Measurements from ENCODE around the gene SCAP.

SCAP gene

DNA sequence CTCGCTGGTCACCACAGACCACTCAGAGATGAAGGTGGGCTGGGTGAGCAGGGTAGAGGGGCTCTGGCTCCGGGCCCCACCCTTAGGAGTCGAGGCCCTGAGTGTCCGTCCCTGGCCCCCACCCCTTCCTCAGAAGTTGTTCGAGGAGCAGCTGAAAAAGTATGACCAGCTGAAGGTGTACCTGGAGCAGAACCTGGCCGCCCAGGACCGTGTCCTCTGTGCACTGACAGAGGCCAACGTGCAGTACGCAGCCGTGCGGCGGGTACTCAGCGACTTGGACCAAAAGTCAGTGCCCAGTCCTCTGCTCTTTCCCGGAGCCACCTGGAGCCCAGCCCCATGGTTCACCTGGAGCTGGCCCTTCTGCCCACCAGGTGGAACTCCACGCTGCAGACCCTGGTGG is 66.5 kb downstream of the SCAP start:
- peaks cover 19% of the 10 kb centered on the region for H3K36me3 ChIP-seq (ENCODE audit: control insufficient read depth, insufficient read depth, low read length)
- no peak overlapping the region for H3K4me3 ChIP-seq (ENCODE audit: insufficient read depth, low read depth, low read length)
- no peaks in the 10 kb centered on the region for H3K27me3 ChIP-seq (ENCODE audit: control insufficient read depth, insufficient read depth, low read length, poor library complexity, severe bottlenecking)
- H3K9me3 ChIP-seq (ENCODE audit: control insufficient read depth, low read length): no peaks in the 10 kb centered on the region
- 95 to 96% methylated on average over 15 of the region's 15 CpGs for WGBS, 2 experiments
- H3K4me1 ChIP-seq (ENCODE audit: control insufficient read depth, insufficient read depth, low read length): peaks cover 11% of the 10 kb centered on the region
- no peak overlapping the region for H3K27ac ChIP-seq (ENCODE audit: insufficient read depth, low read depth, low read length, poor library complexity, severe bottlenecking)

DNA sequence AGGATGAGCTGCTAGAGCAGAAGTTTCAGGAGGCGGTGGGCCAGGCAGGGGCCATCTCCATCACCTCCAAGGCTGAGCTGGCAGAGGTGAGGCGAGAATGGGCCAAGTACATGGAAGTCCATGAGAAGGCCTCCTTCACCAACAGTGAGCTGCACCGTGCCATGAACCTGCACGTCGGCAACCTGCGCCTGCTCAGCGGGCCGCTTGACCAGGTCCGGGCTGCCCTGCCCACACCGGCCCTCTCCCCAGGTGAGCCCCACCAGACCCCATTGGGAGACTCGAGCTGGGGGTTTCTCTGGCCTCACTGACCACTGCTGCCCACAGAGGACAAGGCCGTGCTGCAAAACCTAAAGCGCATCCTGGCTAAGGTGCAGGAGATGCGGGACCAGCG is 66.9 kb downstream of the SCAP start:
- 96% methylated on average over 15 of the region's 15 CpGs for WGBS, 2 experiments
- no peak overlapping the region for H3K4me3 ChIP-seq (ENCODE audit: insufficient read depth, low read depth, low read length)
- peaks cover 11% of the 10 kb centered on the region for H3K4me1 ChIP-seq (ENCODE audit: control insufficient read depth, insufficient read depth, low read length)
- no peaks in the 10 kb centered on the region for H3K9me3 ChIP-seq (ENCODE audit: control insufficient read depth, low read length)
- no peaks in the 10 kb centered on the region for H3K27me3 ChIP-seq (ENCODE audit: control insufficient read depth, insufficient read depth, low read length, poor library complexity, severe bottlenecking)
- no peak overlapping the region for H3K27ac ChIP-seq (ENCODE audit: insufficient read depth, low read depth, low read length, poor library complexity, severe bottlenecking)
- peaks cover 19% of the 10 kb centered on the region for H3K36me3 ChIP-seq (ENCODE audit: control insufficient read depth, insufficient read depth, low read length)

DNA sequence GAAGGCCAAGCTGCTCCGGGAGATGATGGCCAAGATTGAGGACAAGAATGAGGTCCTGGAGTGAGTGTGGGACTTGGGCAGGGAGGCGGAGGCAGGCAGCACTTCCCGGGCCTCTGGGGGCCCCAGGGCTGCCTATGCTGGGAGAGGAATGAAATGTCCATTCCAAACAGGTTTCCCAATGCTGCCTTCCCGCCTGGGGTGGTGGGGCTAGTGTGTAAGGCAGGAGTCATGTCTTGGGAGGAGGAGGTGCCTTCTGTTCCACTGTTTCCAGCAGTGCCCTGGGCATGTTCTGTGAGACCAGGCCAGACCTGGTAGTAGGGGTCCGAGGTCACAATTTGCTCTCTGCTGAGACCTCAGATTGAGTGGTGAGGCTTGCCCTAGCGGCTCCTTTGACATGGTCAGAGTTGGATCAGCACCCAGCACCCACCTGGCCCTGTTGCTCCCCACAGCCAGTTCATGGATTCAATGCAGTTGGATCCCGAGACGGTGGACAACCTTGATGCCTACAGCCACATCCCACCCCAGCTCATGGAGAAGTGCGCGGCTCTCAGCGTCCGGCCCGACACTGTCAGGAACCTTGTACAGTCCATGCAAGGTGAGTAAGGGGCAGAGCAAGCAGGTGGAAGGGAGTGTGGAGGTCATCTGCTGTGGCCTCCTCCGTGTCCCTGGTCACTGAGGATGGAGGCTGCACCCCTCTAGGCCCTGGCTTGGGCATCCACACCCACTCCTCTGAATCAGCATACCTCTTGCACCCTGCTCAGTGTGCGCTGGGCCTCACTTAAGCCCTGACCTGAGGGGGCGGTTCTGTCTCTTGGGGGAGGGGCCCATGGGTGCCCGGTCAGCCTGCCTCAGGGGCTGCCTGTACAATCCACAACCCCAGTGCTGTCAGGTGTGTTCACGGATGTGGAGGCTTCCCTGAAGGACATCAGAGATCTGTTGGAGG is 67.6 kb downstream of the SCAP start:
- no peaks in the 10 kb centered on the region for H3K27me3 ChIP-seq (ENCODE audit: control insufficient read depth, insufficient read depth, low read length, poor library complexity, severe bottlenecking)

GRCh38 chr3:47407237-47407636 is 68.5 kb downstream of the SCAP start:
- Histone ChIP-seq H3K4me3 (ENCODE audit: insufficient read depth, low read depth, low read length) (no peak overlapping the region), H3K27ac (ENCODE audit: insufficient read depth, low read depth, low read length, poor library complexity, severe bottlenecking) (no peak overlapping the region), H3K4me1 (ENCODE audit: control insufficient read depth, insufficient read depth, low read length) (peaks cover 11% of the 10 kb centered on the region), H3K27me3 (ENCODE audit: control insufficient read depth, insufficient read depth, low read length, poor library complexity, severe bottlenecking) (no peaks in the 10 kb centered on the region), H3K36me3 (ENCODE audit: control insufficient read depth, insufficient read depth, low read length) (peaks cover 7% of the 10 kb centered on the region), H3K9me3 (ENCODE audit: control insufficient read depth, low read length) (no peaks in the 10 kb centered on the region)
- 94 to 96% methylated on average over 7 of the region's 7 CpGs for WGBS, 2 experiments

More for the DNA sequence above, 67.6 kb downstream of the SCAP start:
- Histone ChIP-seq H3K36me3 (ENCODE audit: control insufficient read depth, insufficient read depth, low read length) (peaks cover 17% of the 10 kb centered on the region), H3K27ac (ENCODE audit: insufficient read depth, low read depth, low read length, poor library complexity, severe bottlenecking) (no peak overlapping the region), H3K4me3 (ENCODE audit: insufficient read depth, low read depth, low read length) (no peak overlapping the region), H3K4me1 (ENCODE audit: control insufficient read depth, insufficient read depth, low read length) (peaks cover 11% of the 10 kb centered on the region), H3K9me3 (ENCODE audit: control insufficient read depth, low read length) (no peaks in the 10 kb centered on the region)
- WGBS, 2 experiments: 95 to 96% methylated on average over 18 of the region's 18 CpGs

- H3K4me3 ChIP-seq (ENCODE audit: insufficient read depth, low read depth, low read length): no peak overlapping the region
- WGBS, 2 experiments: 84 to 93% methylated on average over 9 of the region's 9 CpGs
- peaks cover 7% of the 10 kb centered on the region for H3K36me3 ChIP-seq (ENCODE audit: control insufficient read depth, insufficient read depth, low read length)
- H3K27me3 ChIP-seq (ENCODE audit: control insufficient read depth, insufficient read depth, low read length, poor library complexity, severe bottlenecking): no peaks in the 10 kb centered on the region
- H3K4me1 ChIP-seq (ENCODE audit: control insufficient read depth, insufficient read depth, low read length): peaks cover 11% of the 10 kb centered on the region
- H3K27ac ChIP-seq (ENCODE audit: insufficient read depth, low read depth, low read length, poor library complexity, severe bottlenecking): no peak overlapping the region
- H3K9me3 ChIP-seq (ENCODE audit: control insufficient read depth, low read length): no peaks in the 10 kb centered on the region
These were observed 69.0 kb downstream of the SCAP start for GRCh38 chr3:47406762-47407149.

DNA sequence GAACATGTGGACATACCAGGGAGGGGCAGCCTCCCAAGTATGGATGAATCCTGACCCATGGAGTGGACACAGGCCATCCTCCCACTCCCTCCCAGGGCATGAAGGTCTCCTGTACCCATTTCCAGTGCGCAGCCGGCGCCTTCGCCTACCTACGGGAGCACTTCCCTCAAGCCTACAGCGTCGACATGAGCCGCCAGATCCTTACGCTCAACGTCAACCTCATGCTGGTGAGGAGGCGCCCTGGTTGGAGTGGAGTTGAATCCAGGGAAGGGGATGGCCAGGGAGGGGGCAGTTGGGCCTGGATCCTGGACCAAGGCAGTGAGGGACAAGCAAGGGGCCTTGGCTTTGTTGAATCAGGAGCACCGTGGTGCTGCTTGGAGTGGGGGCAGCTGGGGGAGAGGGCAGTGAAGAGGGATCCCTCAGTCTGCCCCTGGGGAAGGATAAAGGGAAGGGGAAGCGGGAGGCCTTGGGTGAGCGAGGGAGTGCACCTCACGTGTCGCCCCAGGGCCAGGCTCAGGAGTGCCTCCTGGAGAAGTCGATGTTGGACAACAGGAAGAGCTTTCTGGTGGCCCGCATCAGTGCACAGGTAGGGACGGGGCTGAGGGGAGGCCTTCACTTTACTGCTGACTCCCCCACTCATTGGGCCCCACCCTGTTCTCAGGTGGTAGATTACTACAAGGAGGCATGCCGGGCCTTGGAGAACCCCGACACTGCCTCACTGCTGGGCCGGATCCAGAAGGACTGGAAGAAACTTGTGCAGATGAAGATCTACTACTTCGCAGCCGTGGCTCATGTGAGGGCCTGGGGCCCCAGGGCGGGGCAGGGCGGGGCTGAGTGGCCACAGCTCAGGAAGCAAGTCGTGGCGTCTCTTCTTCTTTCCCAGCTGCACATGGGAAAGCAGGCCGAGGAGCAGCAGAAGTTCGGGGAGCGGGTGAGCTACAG is 69.7 kb downstream of the SCAP start:
- peaks cover 7% of the 10 kb centered on the region for H3K36me3 ChIP-seq (ENCODE audit: control insufficient read depth, insufficient read depth, low read length)

GRCh38 chr3:47404955-47405790 is 70.6 kb downstream of the SCAP start:
- no peak overlapping the region for H3K27ac ChIP-seq (ENCODE audit: insufficient read depth, low read depth, low read length, poor library complexity, severe bottlenecking)
- 72 to 82% methylated on average over 7 to 9 of the region's 9 CpGs for WGBS, 2 experiments
- no peaks in the 10 kb centered on the region for H3K9me3 ChIP-seq (ENCODE audit: control insufficient read depth, low read length)
- no peak overlapping the region for H3K4me3 ChIP-seq (ENCODE audit: insufficient read depth, low read depth, low read length)
- H3K36me3 ChIP-seq (ENCODE audit: control insufficient read depth, insufficient read depth, low read length): peaks cover 7% of the 10 kb centered on the region
- H3K27me3 ChIP-seq (ENCODE audit: control insufficient read depth, insufficient read depth, low read length, poor library complexity, severe bottlenecking): no peaks in the 10 kb centered on the region
- H3K4me1 ChIP-seq (ENCODE audit: control insufficient read depth, insufficient read depth, low read length): peaks cover 11% of the 10 kb centered on the region

More for the DNA sequence above, 69.7 kb downstream of the SCAP start:
- no peak overlapping the region for H3K27ac ChIP-seq (ENCODE audit: insufficient read depth, low read depth, low read length, poor library complexity, severe bottlenecking)
- 94 to 96% methylated on average over 30 of the region's 31 CpGs for WGBS, 2 experiments
- H3K9me3 ChIP-seq (ENCODE audit: control insufficient read depth, low read length): no peaks in the 10 kb centered on the region
- peaks cover 11% of the 10 kb centered on the region for H3K4me1 ChIP-seq (ENCODE audit: control insufficient read depth, insufficient read depth, low read length)
- no peaks in the 10 kb centered on the region for H3K27me3 ChIP-seq (ENCODE audit: control insufficient read depth, insufficient read depth, low read length, poor library complexity, severe bottlenecking)
- no peak overlapping the region for H3K4me3 ChIP-seq (ENCODE audit: insufficient read depth, low read depth, low read length)

DNA sequence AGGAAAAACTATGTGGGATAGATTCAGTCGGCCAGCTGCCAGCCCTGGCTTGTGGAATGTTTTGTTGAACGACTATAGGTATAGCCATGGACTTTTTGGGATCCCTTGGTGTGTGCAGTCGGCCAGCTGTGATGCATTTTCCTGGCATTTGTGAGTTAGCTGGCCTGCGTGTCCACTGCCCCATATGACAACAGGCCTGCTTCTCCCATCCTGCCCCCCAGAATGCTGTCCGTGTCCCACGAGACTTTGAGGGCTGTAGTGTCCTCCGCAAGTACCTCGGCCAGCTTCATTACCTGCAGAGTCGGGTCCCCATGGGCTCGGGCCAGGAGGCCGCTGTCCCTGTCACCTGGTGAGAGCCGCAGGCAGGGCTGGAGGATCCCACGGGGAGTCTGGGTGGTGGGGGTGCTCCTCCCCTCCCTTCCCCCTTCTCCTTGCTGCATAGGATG is 71.3 kb downstream of the SCAP start:
- no peaks in the 10 kb centered on the region for H3K9me3 ChIP-seq (ENCODE audit: control insufficient read depth, low read length)
- peaks cover 11% of the 10 kb centered on the region for H3K4me1 ChIP-seq (ENCODE audit: control insufficient read depth, insufficient read depth, low read length)
- no peak overlapping the region for H3K4me3 ChIP-seq (ENCODE audit: insufficient read depth, low read depth, low read length)
- no peaks in the 10 kb centered on the region for H3K27me3 ChIP-seq (ENCODE audit: control insufficient read depth, insufficient read depth, low read length, poor library complexity, severe bottlenecking)
- H3K36me3 ChIP-seq (ENCODE audit: control insufficient read depth, insufficient read depth, low read length): peaks cover 7% of the 10 kb centered on the region
- no peak overlapping the region for H3K27ac ChIP-seq (ENCODE audit: insufficient read depth, low read depth, low read length, poor library complexity, severe bottlenecking)
- 92% methylated on average over 13 of the region's 13 CpGs for WGBS, 2 experiments

DNA sequence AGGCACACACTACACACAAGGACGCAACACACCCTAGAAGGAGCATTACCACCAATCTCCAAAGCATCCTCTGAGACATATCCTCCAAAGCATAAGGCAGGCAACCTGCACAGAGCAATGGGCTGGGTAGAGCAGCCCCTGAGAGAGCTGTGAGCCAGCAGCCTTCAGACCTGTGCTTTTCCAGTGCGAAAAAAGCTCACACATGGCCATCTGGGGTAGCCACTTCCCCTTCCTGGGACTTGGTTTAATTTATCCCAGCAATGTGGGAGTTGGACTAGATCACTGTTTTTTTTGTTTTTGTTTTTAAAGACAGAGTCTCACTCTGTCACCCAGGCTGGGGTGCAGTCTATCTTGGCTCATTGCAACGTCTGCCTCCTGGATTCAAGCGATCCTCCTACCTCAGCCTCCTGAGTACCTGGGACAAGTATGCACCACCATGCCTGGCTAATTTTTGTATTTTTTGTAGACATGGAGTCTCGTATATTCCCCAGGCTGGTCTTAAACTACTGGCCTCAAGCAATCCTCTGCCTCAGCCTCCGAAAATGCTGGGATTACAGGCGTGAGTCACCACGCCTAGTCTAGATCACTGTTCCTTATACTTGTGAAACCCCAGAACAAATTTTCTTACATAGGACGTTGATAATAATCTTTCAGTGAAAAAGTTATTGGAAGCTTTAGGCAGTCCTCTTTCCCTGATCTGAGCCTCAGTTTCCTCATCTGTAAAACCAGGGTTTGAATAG is 76.0 kb downstream of the SCAP start:
- Histone ChIP-seq H3K4me1 (ENCODE audit: control insufficient read depth, insufficient read depth, low read length) (peaks cover 5% of the 10 kb centered on the region), H3K4me3 (ENCODE audit: insufficient read depth, low read depth, low read length) (no peak overlapping the region), H3K27ac (ENCODE audit: insufficient read depth, low read depth, low read length, poor library complexity, severe bottlenecking) (no peak overlapping the region), H3K9me3 (ENCODE audit: control insufficient read depth, low read length) (no peaks in the 10 kb centered on the region), H3K36me3 (ENCODE audit: control insufficient read depth, insufficient read depth, low read length) (no peaks in the 10 kb centered on the region), H3K27me3 (ENCODE audit: control insufficient read depth, insufficient read depth, low read length, poor library complexity, severe bottlenecking) (no peaks in the 10 kb centered on the region)
- WGBS, 2 experiments: 93 to 95% methylated on average over 9 of the region's 9 CpGs

Data from ectodermal cell (in vitro differentiated cells).